GM23338 (cell line): ENCODE data around the gene DIO2. TPM values are rescaled to one million over a fixed set of nuclear protein-coding genes. Genes with fewer than 3 reads are reported as not detected.

ENCODE experiments used
- ATAC-seq: fragments of 200-7000 bp; cut with Tn5 transposase; 3 replicates; pipeline ENCODE4 v1.9.1; 2020
- DNase-seq: peaks from one replicate; pipeline ENCODE4 v3.0.0-alpha.2; 2015; ENCODE audit warnings: low spot score
- H2AFZ ChIP-seq: fragments of 200-600 bp; sonication (generic); 2 replicates; pipeline ENCODE4 v1.8.0; 2016; ENCODE audit warnings: antibody characterized with exemption, mild to moderate bottlenecking, moderate library complexity
- H3F3A ChIP-seq: fragments of 200-600 bp; sonication (generic); replicated peaks from 2 replicates; pipeline ENCODE4 v1.8.0; 2017; ENCODE audit warnings: antibody characterized with exemption, mixed run types, low read depth
- H3K27ac ChIP-seq: fragments of 200-600 bp; sonication (generic); 2 replicates; pipeline ENCODE4 v1.6.1; 2016; ENCODE audit warnings: low read depth
- H3K27me3 ChIP-seq: fragments of 200-600 bp; sonication (generic); 2 replicates; pipeline ENCODE4 v1.8.0; 2016; ENCODE audit warnings: mild to moderate bottlenecking, mixed run types, moderate library complexity; ENCODE audit not compliant: insufficient read depth
- H3K36me3 ChIP-seq: fragments of 200-600 bp; sonication (generic); 2 replicates; pipeline ENCODE4 v1.8.0; 2016; ENCODE audit warnings: mild to moderate bottlenecking; ENCODE audit not compliant: insufficient read depth
- H3K4me1 ChIP-seq: fragments of 200-600 bp; sonication (generic); 2 replicates; pipeline ENCODE4 v1.8.0; 2016; ENCODE audit warnings: mild to moderate bottlenecking, moderate library complexity; ENCODE audit not compliant: insufficient read depth
- H3K4me2 ChIP-seq: fragments of 200-600 bp; sonication (generic); 2 replicates; pipeline ENCODE4 v1.7.1; 2017; ENCODE audit warnings: mixed run types
- H3K4me3 ChIP-seq: fragments of 200-600 bp; sonication (generic); 2 replicates; pipeline ENCODE4 v1.6.1; 2016; ENCODE audit warnings: mixed run types
- H3K79me2 ChIP-seq: fragments of 200-600 bp; sonication (generic); replicated peaks from 2 replicates; pipeline ENCODE4 v1.8.0; 2017; ENCODE audit warnings: mild to moderate bottlenecking; ENCODE audit not compliant: insufficient read depth
- H3K9me2 ChIP-seq: fragments of 200-600 bp; sonication (generic); 2 replicates; pipeline ENCODE4 v1.8.0; 2017; ENCODE audit not compliant: insufficient read depth
- H4K20me1 ChIP-seq: fragments of 200-600 bp; sonication (generic); replicated peaks from 2 replicates; pipeline ENCODE4 v1.8.0; 2017; ENCODE audit warnings: mild to moderate bottlenecking; ENCODE audit not compliant: insufficient read depth
- H3K27ac Mint-ChIP-seq: 2 replicates; pipeline ENCODE4 v1.8.0; 2020; ENCODE audit warnings: inconsistent platforms, mild to moderate bottlenecking, moderate library complexity, mixed read lengths
- H3K27me3 Mint-ChIP-seq: 3 replicates; pipeline ENCODE4 v1.8.0; 2022; ENCODE audit warnings: low read depth, mild to moderate bottlenecking, moderate library complexity, mixed read lengths, inconsistent platforms; ENCODE audit not compliant: insufficient read depth, poor library complexity
- H3K36me3 Mint-ChIP-seq: 3 replicates; pipeline ENCODE4 v1.8.0; 2021; ENCODE audit warnings: low read depth, mild to moderate bottlenecking, inconsistent platforms, moderate library complexity, mixed read lengths
- H3K4me1 Mint-ChIP-seq: 3 replicates; pipeline ENCODE4 v1.8.0; 2020; ENCODE audit warnings: mild to moderate bottlenecking, inconsistent platforms, mixed read lengths
- H3K4me3 Mint-ChIP-seq: 3 replicates; pipeline ENCODE4 v1.8.0; 2021; ENCODE audit warnings: moderate library complexity, mild to moderate bottlenecking, inconsistent platforms, mixed read lengths
- H3K9me3 Mint-ChIP-seq: 3 replicates; pipeline ENCODE4 v1.8.0; 2020; ENCODE audit warnings: moderate library complexity, mild to moderate bottlenecking, inconsistent platforms, mixed read lengths
- CREB1 ChIP-seq: fragments of 250-450 bp; sonication (Bioruptor Pico); IDR thresholded peaks from 2 replicates; pipeline ENCODE4 v1.5.0; 2020; ENCODE audit warnings: low read depth, mild to moderate bottlenecking, moderate library complexity
- CTCF ChIP-seq, 2 experiments: fragments of 200-600 bp in 1 of 2; sonication (generic) in 1 of 2; conservative IDR thresholded peaks; 2 replicates each; pipeline versions ENCODE4 v1.5.1 to v1.6.1; 2016 to 2017; ENCODE audit warnings: antibody characterized with exemption in 2 of 2, low read depth in 2 of 2, mild to moderate bottlenecking in 2 of 2, moderate library complexity in 1 of 2
- ETS1 ChIP-seq: IDR thresholded peaks from 2 replicates; pipeline ENCODE4 v1.6.1; 2016; ENCODE audit warnings: antibody characterized with exemption
- EZH2 ChIP-seq: fragments of 200-600 bp; sonication (generic); IDR thresholded peaks from one replicate; pipeline ENCODE4 v1.8.0; 2017; ENCODE audit warnings: antibody characterized with exemption, mild to moderate bottlenecking, low read depth; ENCODE audit not compliant: unreplicated experiment
- EZH2phosphoT487 ChIP-seq: fragments of 200-600 bp; sonication (generic); IDR thresholded peaks from one replicate; pipeline ENCODE4 v1.8.1; 2018; ENCODE audit warnings: antibody characterized with exemption; ENCODE audit not compliant: unreplicated experiment
- NANOG ChIP-seq: IDR thresholded peaks from 2 replicates; pipeline ENCODE4 v1.6.1; 2016; ENCODE audit warnings: antibody characterized with exemption, borderline replicate concordance
- POLR2AphosphoS5 ChIP-seq: IDR thresholded peaks from 2 replicates; pipeline ENCODE4 v1.6.1; 2016; ENCODE audit warnings: antibody characterized with exemption, low read depth
- REST ChIP-seq: IDR thresholded peaks from one replicate; pipeline ENCODE4 v1.6.1; 2018; ENCODE audit warnings: antibody characterized with exemption; ENCODE audit not compliant: unreplicated experiment
- STAT1 ChIP-seq: IDR thresholded peaks from one replicate; pipeline ENCODE4 v1.6.1; 2016; ENCODE audit warnings: antibody characterized with exemption; ENCODE audit not compliant: unreplicated experiment
- ZNF114 ChIP-seq: fragments of 250-450 bp; sonication (Bioruptor Pico); IDR thresholded peaks from 2 replicates; pipeline ENCODE4 v1.5.0; 2020; ENCODE audit warnings: mild to moderate bottlenecking, moderate library complexity
- ZNF331 ChIP-seq: fragments of 250-450 bp; sonication (Bioruptor Pico); IDR thresholded peaks from 2 replicates; pipeline ENCODE4 v1.5.0; 2020; ENCODE audit warnings: low read depth, mild to moderate bottlenecking, moderate library complexity
- ZNF462 ChIP-seq: fragments of 250-450 bp; sonication (Bioruptor Pico); IDR thresholded peaks from 2 replicates; pipeline ENCODE4 v1.5.0; 2020; ENCODE audit warnings: mild to moderate bottlenecking, moderate library complexity
- polyA plus RNA-seq: library from polyadenylated mRNA; unstranded; fragments of >200 nt; fragmentation: Nextera tagmentation; extraction: Ambion mirVana; gene quantifications from 2 replicates; pipeline ENCODE4 v1.2.1, GENCODE V29; 2016
- total RNA-seq: library from RNA; depleted of rRNA; stranded (reverse); fragments of >200 nt; shearing (Covaris generic); gene quantifications from 2 replicates; pipeline ENCODE4 v1.2.3, GENCODE V29; 2014

Gene DIO2
- total and polyA plus RNA-seq, 2 experiments from 2014 or later: 0.05 to 0.17 TPM

GRCh38 chr14:80152763-80153162, 58.5 kb downstream of the DIO2 start:
- Histone ChIP-seq H3F3A (no peaks in the 10 kb centered on the region), H3K27ac (no peak overlapping the region), H3K36me3 (no peaks in the 10 kb centered on the region), H3K79me2 (no peaks in the 10 kb centered on the region), H3K4me2 (no peak overlapping the region), H3K4me1 (no peaks in the 10 kb centered on the region), H3K9me2 (no peaks in the 10 kb centered on the region), H2AFZ (no peak overlapping the region), H4K20me1 (no peaks in the 10 kb centered on the region), H3K4me3 (no peak overlapping the region), H3K27me3 (no peaks in the 10 kb centered on the region)
- H3K4me1 Mint-ChIP-seq: no peaks in the 10 kb centered on the region
- DNase-seq (no peak), ATAC-seq (no peak)
- no peaks in the 10 kb centered on the region for H3K36me3 Mint-ChIP-seq
- TF ChIP-seq EZH2 (no peak), ZNF114 (no peak), STAT1 (no peak), REST (no peak), POLR2AphosphoS5 (no peak), ZNF462 (CRISPR knock-in tag) (no peak), CTCF (conservative IDR thresholded peaks at IDR 0.05; ENCODE audit: low read depth in 2 of 2) (no peak), ZNF331 (no peak), EZH2phosphoT487 (no peak), ETS1 (no peak), CREB1 (no peak), NANOG (no peak)
- H3K9me3 Mint-ChIP-seq: no peaks in the 10 kb centered on the region
- no peak overlapping the region for H3K4me3 Mint-ChIP-seq
- no peak overlapping the region for H3K27ac Mint-ChIP-seq
- H3K27me3 Mint-ChIP-seq: peaks cover 2% of the 10 kb centered on the region
